ENCODE measurements around the gene MAGEA4.

Gene MAGEA4, protein sequence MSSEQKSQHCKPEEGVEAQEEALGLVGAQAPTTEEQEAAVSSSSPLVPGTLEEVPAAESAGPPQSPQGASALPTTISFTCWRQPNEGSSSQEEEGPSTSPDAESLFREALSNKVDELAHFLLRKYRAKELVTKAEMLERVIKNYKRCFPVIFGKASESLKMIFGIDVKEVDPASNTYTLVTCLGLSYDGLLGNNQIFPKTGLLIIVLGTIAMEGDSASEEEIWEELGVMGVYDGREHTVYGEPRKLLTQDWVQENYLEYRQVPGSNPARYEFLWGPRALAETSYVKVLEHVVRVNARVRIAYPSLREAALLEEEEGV

DNA sequence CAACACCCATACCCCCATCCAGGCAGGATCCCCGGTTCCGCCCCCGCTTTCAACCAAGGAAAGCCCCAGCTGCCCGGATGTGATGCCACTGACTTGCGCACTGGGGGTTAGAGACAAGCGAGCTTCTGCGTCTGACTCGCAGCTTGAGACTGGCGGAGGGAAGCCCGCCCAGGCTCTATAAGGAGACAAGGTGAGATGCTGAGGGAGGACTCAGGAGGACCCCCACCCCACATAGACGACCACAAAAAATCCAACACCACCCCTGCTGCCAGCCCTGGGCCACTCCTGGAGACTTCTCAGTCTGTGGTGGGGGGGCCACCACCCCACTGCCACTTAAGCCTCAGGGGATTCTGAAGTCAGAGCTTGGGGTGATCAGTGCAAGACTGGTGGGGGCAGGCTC is at the start of gene MAGEA4:
Gene MAGEA4 (plus strand): TSS at position 110 of the 400 bp plus-strand sequence. CDS start 10,776 bp downstream, outside the sequence.
- TF ChIP-seq, protein P1, sequence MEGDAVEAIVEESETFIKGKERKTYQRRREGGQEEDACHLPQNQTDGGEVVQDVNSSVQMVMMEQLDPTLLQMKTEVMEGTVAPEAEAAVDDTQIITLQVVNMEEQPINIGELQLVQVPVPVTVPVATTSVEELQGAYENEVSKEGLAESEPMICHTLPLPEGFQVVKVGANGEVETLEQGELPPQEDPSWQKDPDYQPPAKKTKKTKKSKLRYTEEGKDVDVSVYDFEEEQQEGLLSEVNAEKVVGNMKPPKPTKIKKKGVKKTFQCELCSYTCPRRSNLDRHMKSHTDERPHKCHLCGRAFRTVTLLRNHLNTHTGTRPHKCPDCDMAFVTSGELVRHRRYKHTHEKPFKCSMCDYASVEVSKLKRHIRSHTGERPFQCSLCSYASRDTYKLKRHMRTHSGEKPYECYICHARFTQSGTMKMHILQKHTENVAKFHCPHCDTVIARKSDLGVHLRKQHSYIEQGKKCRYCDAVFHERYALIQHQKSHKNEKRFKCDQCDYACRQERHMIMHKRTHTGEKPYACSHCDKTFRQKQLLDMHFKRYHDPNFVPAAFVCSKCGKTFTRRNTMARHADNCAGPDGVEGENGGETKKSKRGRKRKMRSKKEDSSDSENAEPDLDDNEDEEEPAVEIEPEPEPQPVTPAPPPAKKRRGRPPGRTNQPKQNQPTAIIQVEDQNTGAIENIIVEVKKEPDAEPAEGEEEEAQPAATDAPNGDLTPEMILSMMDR (IDR thresholded peaks at IDR 0.05; ENCODE audit: insufficient read depth, low read depth, low read length, missing control alignments): no peak
- no peak within 1 kb of the TSS for H3K4me3 ChIP-seq (ENCODE audit: low read length)
- DNase-seq (ENCODE audit: low read depth): no peak

DNA sequence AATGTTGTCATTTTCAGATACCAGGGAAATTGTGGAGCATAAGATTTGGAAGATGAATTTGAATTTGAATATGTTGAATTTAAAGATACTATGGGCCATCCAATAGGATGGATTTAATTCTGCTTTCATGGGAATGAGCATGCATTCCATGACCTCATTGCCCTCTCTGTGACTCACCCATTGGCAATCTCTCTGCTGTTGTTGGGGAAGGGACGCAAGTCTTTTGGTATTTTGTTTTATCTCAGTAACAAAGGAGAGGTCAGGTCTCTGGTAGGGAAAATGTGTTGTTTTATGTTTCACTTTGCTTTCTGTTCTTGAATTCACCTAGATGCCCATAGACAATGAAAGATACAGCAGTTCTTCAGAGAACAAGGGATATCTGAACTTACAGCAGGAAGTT is 42.1 kb upstream of the MAGEA4 start:
- TF ChIP-seq, protein P1 (IDR thresholded peaks at IDR 0.05; ENCODE audit: insufficient read depth, low read depth, low read length, missing control alignments): no peak
- DNase-seq (ENCODE audit: low read depth): peak; percentile 52
- H3K4me3 ChIP-seq (ENCODE audit: low read length): no peak overlapping the region

DNA sequence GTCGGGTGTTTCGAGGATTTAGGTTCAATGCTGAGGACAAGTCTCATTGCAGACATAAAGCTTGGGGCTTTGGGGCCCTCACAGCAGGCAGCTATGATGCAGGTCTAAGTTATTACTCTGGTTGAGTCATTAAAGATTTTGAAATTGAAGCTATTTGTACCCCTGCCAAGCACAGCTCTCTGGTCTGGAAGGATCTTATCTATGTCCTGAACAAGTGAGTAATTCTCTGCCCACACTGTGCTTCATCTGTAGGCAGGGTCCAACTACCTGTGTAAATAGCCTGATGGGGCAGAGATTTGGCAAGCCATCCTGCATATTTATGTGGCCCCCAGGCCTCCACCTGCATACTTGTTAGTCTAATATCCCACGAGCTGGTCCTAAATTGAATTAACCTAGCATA is 41.4 kb upstream of the MAGEA4 start:
- DNase-seq (ENCODE audit: low read depth): peak; percentile 45
- TF ChIP-seq, protein P1 (IDR thresholded peaks at IDR 0.05; ENCODE audit: insufficient read depth, low read depth, low read length, missing control alignments): no peak
- no peak overlapping the region for H3K4me3 ChIP-seq (ENCODE audit: low read length)

DNA sequence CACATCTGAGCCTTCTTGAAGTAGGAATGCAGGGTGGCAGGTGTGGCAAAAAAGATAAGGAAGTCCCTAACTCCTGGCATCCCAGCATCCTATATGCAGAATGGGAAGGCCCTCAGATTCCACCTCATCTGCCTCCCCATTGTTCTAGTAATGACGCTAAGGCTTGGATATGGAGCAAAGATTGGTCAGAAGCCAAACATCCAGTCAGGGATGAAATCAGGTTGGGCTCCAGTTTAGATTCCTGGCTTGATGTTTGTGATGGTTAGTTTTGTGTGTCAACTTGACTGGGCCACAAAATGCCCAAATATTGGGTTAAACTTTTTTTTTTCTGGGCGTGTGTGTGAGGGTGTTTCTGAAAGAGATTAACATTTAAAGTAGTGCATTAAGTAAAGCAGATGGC is 39.6 kb upstream of the MAGEA4 start:
- DNase-seq (ENCODE audit: low read depth): no peak
- TF ChIP-seq, protein P1 (IDR thresholded peaks at IDR 0.05; ENCODE audit: insufficient read depth, low read depth, low read length, missing control alignments): no peak
- no peak overlapping the region for H3K4me3 ChIP-seq (ENCODE audit: low read length)

DNA sequence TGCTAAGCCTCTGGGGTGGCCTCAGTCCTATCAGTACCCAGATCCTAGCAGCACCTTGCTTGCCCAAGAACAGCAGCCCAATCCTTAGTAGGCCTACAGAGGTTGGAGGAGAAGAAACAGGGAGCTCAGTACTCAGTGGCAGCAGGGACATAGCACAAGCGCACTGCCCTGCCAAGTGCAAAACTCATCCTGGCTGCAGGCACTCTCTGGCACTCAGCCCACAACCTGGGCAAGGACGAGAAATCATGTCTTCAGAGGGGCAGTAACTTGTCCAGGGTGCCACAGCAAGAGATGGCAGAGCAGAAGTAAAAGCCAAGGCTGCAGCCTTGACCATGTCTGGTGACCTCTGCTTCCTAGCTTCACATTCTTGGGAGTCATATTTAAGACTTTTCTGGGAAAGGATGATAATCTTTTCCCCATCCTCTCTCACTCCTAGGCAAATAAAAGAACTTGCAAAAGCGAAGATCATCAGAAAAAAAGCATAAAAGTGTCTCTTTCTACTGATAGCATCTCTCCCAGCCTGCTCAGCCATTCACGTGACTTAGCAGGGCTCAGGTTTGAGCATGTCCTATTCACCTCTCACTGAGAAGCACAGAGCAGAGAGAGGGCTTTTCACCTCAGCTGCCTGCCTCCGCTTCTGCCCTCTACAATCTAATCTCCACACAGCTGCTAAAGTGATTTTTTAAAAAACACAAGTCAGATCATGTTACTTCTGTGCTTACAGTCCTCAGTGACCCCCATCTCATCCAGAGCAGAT is 37.2 kb upstream of the MAGEA4 start:
- TF ChIP-seq, protein P1 (IDR thresholded peaks at IDR 0.05; ENCODE audit: insufficient read depth, low read depth, low read length, missing control alignments): no peak
- no peak overlapping the region for H3K4me3 ChIP-seq (ENCODE audit: low read length)
- peak; percentile 4 for DNase-seq (ENCODE audit: low read depth)

DNA sequence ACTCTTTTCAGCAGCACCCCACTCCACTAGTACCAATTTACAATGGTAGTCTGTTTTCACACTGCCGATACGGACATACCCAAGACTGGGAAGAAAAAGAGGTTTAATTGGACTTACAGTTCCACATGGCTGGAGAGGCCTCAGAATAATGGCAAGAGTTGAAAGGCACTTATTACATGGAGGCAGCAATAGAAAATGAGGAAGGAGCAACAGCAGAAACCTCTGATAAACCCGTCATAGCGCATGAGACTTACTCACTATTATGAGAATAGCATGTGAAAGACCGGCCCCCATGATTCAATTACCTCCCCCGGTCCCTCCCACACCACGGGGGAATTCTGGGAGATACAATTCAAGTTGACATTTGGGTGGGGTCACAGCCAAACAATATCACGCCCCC is 34.1 kb upstream of the MAGEA4 start:
- no peak for DNase-seq (ENCODE audit: low read depth)
- H3K4me3 ChIP-seq (ENCODE audit: low read length): no peak overlapping the region
- TF ChIP-seq, protein P1 (IDR thresholded peaks at IDR 0.05; ENCODE audit: insufficient read depth, low read depth, low read length, missing control alignments): no peak

Data from epithelial cell of esophagus (primary cell).